ENCODE measurements around the gene RBP2.

Gene RBP2

GRCh38 chr3:139476348-139476747 lies at the start of gene RBP2:
Gene RBP2, minus strand, starts transcription at chr3:139476516. Its CDS starts 57 bp downstream, at chr3:139476459.
- DNase-seq (ENCODE audit: low read depth) = no peak

- no peak for DNase-seq (ENCODE audit: low read depth)
Observed at GRCh38 chr3:139524841-139525636, 48.7 kb upstream of the RBP2 start.

- no peak for DNase-seq (ENCODE audit: low read depth)
Observed at GRCh38 chr3:139523718-139524117, 47.4 kb upstream of the RBP2 start.

GRCh38 chr3:139523166-139523565 lies 46.9 kb upstream of the RBP2 start:
- no peak for DNase-seq (ENCODE audit: low read depth)

GRCh38 chr3:139522421-139522820 lies 46.1 kb upstream of the RBP2 start:
- no peak for DNase-seq (ENCODE audit: low read depth)

- no peak for DNase-seq (ENCODE audit: low read depth)
Observed at GRCh38 chr3:139521816-139522215, 45.5 kb upstream of the RBP2 start.

- no peak for DNase-seq (ENCODE audit: low read depth)
Observed at GRCh38 chr3:139521144-139521543, 44.8 kb upstream of the RBP2 start.

GRCh38 chr3:139519998-139520737 lies 43.9 kb upstream of the RBP2 start:
- peak; percentile 36 for DNase-seq (ENCODE audit: low read depth)

- no peak for DNase-seq (ENCODE audit: low read depth)
Observed at GRCh38 chr3:139518926-139519842, 42.9 kb upstream of the RBP2 start.

- DNase-seq (ENCODE audit: low read depth) = no peak
Observed at GRCh38 chr3:139518306-139518705, 42.0 kb upstream of the RBP2 start.

GRCh38 chr3:139517321-139518065 lies 41.2 kb upstream of the RBP2 start:
- no peak for DNase-seq (ENCODE audit: low read depth)

- DNase-seq (ENCODE audit: low read depth) = no peak
Observed at GRCh38 chr3:139514741-139515140, 38.4 kb upstream of the RBP2 start.

GRCh38 chr3:139509631-139510030 lies 33.3 kb upstream of the RBP2 start:
- DNase-seq (ENCODE audit: low read depth) = no peak

GRCh38 chr3:139506766-139507165 lies 30.4 kb upstream of the RBP2 start:
- DNase-seq (ENCODE audit: low read depth) = no peak

- no peak for DNase-seq (ENCODE audit: low read depth)
Observed at GRCh38 chr3:139505829-139506386, 29.6 kb upstream of the RBP2 start.

- DNase-seq (ENCODE audit: low read depth) = no peak
Observed at GRCh38 chr3:139499536-139499935, 23.2 kb upstream of the RBP2 start.

GRCh38 chr3:139493826-139494385 lies 17.6 kb upstream of the RBP2 start:
- DNase-seq (ENCODE audit: low read depth) = no peak

- no peak for DNase-seq (ENCODE audit: low read depth)
Observed at GRCh38 chr3:139491966-139492365, 15.7 kb upstream of the RBP2 start.

- no peak for DNase-seq (ENCODE audit: low read depth)
Observed at GRCh38 chr3:139491027-139491700, 14.8 kb upstream of the RBP2 start.

GRCh38 chr3:139482206-139482605 lies 5.9 kb upstream of the RBP2 start:
- no peak for DNase-seq (ENCODE audit: low read depth)
